ELF-1 (cell line): ENCODE measurements around the gene PTRHD1.
A peak's percentile ranks its signal among the peaks of the same experiment; 100 is the strongest.

Source experiments
- DNase-seq: peaks from one replicate; pipeline ENCODE4 v3.0.0-alpha.2; 2016; ENCODE audit warnings: low read depth, low spot score

PTRHD1 gene

GRCh38 chr2:24830351-24830750 is 37.2 kb upstream of the PTRHD1 start:
- DNase-seq, result peak; percentile 54

GRCh38 chr2:24828238-24828996 is 35.2 kb upstream of the PTRHD1 start:
- DNase-seq, result no peak

- DNase-seq, result peak; percentile 89
These were observed 34.4 kb upstream of the PTRHD1 start for GRCh38 chr2:24827321-24828237.

GRCh38 chr2:24826773-24827145 is 33.6 kb upstream of the PTRHD1 start:
- no peak for DNase-seq

GRCh38 chr2:24825883-24826772 is 32.9 kb upstream of the PTRHD1 start:
- DNase-seq, result no peak

- DNase-seq, result no peak
These were observed 32.0 kb upstream of the PTRHD1 start for GRCh38 chr2:24824966-24825882.

GRCh38 chr2:24824071-24824588 is 30.9 kb upstream of the PTRHD1 start:
- no peak for DNase-seq

- DNase-seq, result peak; percentile 94
These were observed 29.0 kb upstream of the PTRHD1 start for GRCh38 chr2:24822049-24822706.

- peak; percentile 45 for DNase-seq
These were observed 28.3 kb upstream of the PTRHD1 start for GRCh38 chr2:24821433-24821891.

- DNase-seq, result peak; percentile 45
These were observed 27.6 kb upstream of the PTRHD1 start for GRCh38 chr2:24820598-24821432.

GRCh38 chr2:24820175-24820513 is 27.0 kb upstream of the PTRHD1 start:
- no peak for DNase-seq

GRCh38 chr2:24819442-24820174 is 26.4 kb upstream of the PTRHD1 start:
- DNase-seq, result no peak

- no peak for DNase-seq
These were observed 25.6 kb upstream of the PTRHD1 start for GRCh38 chr2:24818721-24819167.

GRCh38 chr2:24816884-24817283 is 23.7 kb upstream of the PTRHD1 start:
- DNase-seq, result no peak

- no peak for DNase-seq
These were observed 23.2 kb upstream of the PTRHD1 start for GRCh38 chr2:24816404-24816803.

GRCh38 chr2:24815171-24815570 is 22.0 kb upstream of the PTRHD1 start:
- DNase-seq, result no peak

GRCh38 chr2:24814516-24814915 is 21.3 kb upstream of the PTRHD1 start:
- DNase-seq, result no peak

GRCh38 chr2:24813691-24814137 is 20.5 kb upstream of the PTRHD1 start:
- DNase-seq, result no peak
